Mucosa of descending colon (tissue), 3 donors: ENCODE measurements around the gene DUSP5. TPM values are rescaled to one million over a fixed set of nuclear protein-coding genes. Genes with fewer than 3 reads are reported as not detected.

Experiments used
- ATAC-seq: fragments of 200-7000 bp; cut with Tn5 transposase; one replicate; pipeline ENCODE4 v1.9.1; 2020; ENCODE audit warnings: mild to moderate bottlenecking, moderate library complexity
- DNase-seq, 3 donors: peaks; one replicate each; pipeline ENCODE4 v3.0.0-alpha.2; 2020
- H3K36me3 ChIP-seq: fragments of 200-600 bp; one replicate; pipeline ENCODE4 v1.8.0; 2021; ENCODE audit warnings: low read depth, mild to moderate bottlenecking
- H3K4me1 ChIP-seq: fragments of 200-600 bp; one replicate; pipeline ENCODE4 v1.8.0; 2021; ENCODE audit warnings: low read depth, mild to moderate bottlenecking
- H3K4me3 ChIP-seq: fragments of 200-600 bp; one replicate; pipeline ENCODE4 v1.8.0; 2021; ENCODE audit warnings: mild to moderate bottlenecking
- H3K9me3 ChIP-seq: fragments of 200-600 bp; one replicate; pipeline ENCODE4 v1.8.0; 2021; ENCODE audit warnings: mild to moderate bottlenecking
- CTCF ChIP-seq: fragments of 200-600 bp; IDR thresholded peaks from one replicate; pipeline ENCODE4 v1.8.0; 2022; ENCODE audit warnings: antibody characterized with exemption, mild to moderate bottlenecking
- intact Hi-C, 2 donors: fragments of 100-400 bp; cut with DNase I in 1 of 2; cut with micrococcal nuclease in 1 of 2; formaldehyde crosslinking; loops; one replicate each; pipeline versions ENCODE4 v1.11.0 to v1.11.1; 2022; cut with DNase I, micrococcal nuclease
- total RNA-seq, 3 donors: library from RNA; stranded (reverse); fragmentation: NEBNext Ultra II Directional in 2 of 3; extraction: Animal tissue kit (Norgen Biotek cat#: 25700) in 2 of 3; gene quantifications; one replicate each; pipeline versions ENCODE4 v1.2.1 to v1.2.4, GENCODE V29; 2021 to 2023
- donor health status: DM: no; HTN: no; CAD: no; lungs with moderate emphysema.
- donor health status: DM: no; HTN: no; CAD: no.
- donor health status: DM: no; HTN: yes; CAD: no.

Gene DUSP5
- total RNA-seq, 3 donors from 2014 or later, result 21.5 to 40.1 (median 23.9) TPM

GRCh38 chr10:110547139-110547761, 49.5 kb downstream of the DUSP5 start:
- DNase-seq (no peak), ATAC-seq (peak; percentile 69)
- H3K36me3 ChIP-seq, result no peaks in the 10 kb centered on the region
- no peaks in the 10 kb centered on the region for H3K9me3 ChIP-seq
- peak; percentile 64 for TF ChIP-seq CTCF
- H3K4me1 ChIP-seq, result no peaks in the 10 kb centered on the region
- no peak overlapping the region for H3K4me3 ChIP-seq
- intact Hi-C loops, result loop anchor here (5.0 to 10.0 kb wide), 4 partner anchors 195 to 240 kb away; no protein-coding TSS in a partner anchor

DNA sequence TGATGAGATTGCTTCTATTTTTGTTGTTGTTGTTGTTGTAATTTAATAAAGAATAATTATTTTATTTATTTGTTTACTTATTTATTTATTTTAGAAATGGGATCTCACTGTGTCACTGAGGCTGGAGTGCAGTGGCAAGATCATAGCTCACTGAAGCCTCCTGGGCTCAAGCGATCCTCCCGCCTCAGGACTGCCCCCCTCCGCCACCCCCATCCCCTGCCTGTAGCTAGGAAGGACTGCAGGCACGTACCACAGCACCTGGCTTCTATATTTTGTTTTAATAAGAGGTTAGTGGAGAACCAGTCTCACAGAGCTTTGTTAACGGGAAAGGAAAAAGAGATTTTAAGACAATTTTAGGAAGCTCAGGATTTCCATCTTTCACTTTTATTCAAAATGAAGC, 50.3 kb downstream of the DUSP5 start:
- Histone ChIP-seq H3K4me3 (no peak overlapping the region), H3K36me3 (no peaks in the 10 kb centered on the region), H3K9me3 (no peaks in the 10 kb centered on the region), H3K4me1 (no peaks in the 10 kb centered on the region)
- no peak for TF ChIP-seq CTCF
- no peak for ATAC-seq
- intact Hi-C loops, result loop anchor here (5.0 to 10.0 kb wide), 4 partner anchors 196 to 241 kb away; no protein-coding TSS in a partner anchor
- DNase-seq, result no peak

GRCh38 chr10:110549211-110549610, 51.5 kb downstream of the DUSP5 start:
- Histone ChIP-seq H3K4me3 (no peak overlapping the region), H3K9me3 (no peaks in the 10 kb centered on the region), H3K4me1 (no peaks in the 10 kb centered on the region), H3K36me3 (no peaks in the 10 kb centered on the region)
- TF ChIP-seq CTCF, result no peak
- ATAC-seq, result no peak
- intact Hi-C loops, result loop anchor here (5.0 to 10.0 kb wide), 4 partner anchors 197 to 242 kb away; no protein-coding TSS in a partner anchor
- no peak for DNase-seq

DNA sequence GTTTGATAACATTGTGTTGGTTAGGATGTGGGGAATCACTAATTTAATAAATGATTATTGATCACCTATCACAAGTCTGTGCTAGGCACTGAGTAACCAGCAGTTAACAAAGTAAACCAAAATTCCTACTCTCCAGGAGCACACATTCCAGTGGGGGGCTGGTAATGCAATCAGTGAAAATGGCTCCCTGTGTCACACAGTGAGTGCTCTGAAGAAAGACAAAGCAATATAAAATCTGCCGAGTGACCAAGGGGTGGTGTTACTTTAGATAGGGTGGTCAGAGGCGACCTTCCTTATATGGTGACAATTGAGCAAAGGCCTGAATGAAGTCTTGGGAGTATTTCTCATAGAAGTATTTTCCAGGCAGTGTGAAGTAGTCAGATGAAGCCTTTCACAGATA, 56.2 kb downstream of the DUSP5 start:
- intact Hi-C loops, result no loop called here
- no peak overlapping the region for H3K4me3 ChIP-seq
- ATAC-seq (no peak), DNase-seq (no peak)
- no peaks in the 10 kb centered on the region for H3K4me1 ChIP-seq
- no peaks in the 10 kb centered on the region for H3K36me3 ChIP-seq
- H3K9me3 ChIP-seq, result no peaks in the 10 kb centered on the region
- TF ChIP-seq CTCF, result no peak

DNA sequence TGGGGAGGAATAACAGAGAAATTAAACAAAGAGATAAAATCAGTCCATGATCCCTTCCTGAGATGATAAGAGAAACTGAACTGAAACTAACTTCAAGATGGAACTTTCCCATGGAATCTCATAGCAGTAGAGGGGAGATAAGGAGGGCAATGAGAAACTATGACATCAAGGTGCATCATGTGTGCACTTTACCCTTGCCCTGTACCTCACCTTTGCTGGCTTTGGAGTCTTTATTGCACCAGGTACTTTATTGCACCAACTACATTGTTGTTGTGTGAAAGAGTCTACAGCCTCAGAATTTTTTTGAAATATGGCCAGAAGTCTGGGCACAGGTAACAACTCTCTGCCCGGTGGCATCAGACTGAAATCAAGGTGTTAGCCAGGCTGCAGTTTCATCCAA, 58.6 kb downstream of the DUSP5 start:
- H3K4me1 ChIP-seq, result no peaks in the 10 kb centered on the region
- peak; percentile 98 for ATAC-seq
- H3K9me3 ChIP-seq, result no peaks in the 10 kb centered on the region
- intact Hi-C loops, result no loop called here
- TF ChIP-seq CTCF, result no peak
- no peak overlapping the region for H3K4me3 ChIP-seq
- no peaks in the 10 kb centered on the region for H3K36me3 ChIP-seq
- DNase-seq, result peak in 1 of 3 donors; percentile 52
